HT-29 (cell line): ENCODE measurements around the gene HRH2. TPM values are rescaled to one million over a fixed set of nuclear protein-coding genes. Genes with fewer than 3 reads are reported as not detected.

Experiments used
- DNase-seq: peaks from one replicate; pipeline ENCODE4 v3.0.0-alpha.2; 2015; ENCODE audit warnings: low spot score
- total RNA-seq: library from RNA; depleted of rRNA; stranded (reverse); fragments of >200 nt; shearing (Covaris generic); gene quantifications from 2 replicates; pipeline ENCODE4 v1.2.3, GENCODE V29; 2014

The HRH2 gene
- total RNA-seq, 1 experiment from 2014 or later = not detected

DNA sequence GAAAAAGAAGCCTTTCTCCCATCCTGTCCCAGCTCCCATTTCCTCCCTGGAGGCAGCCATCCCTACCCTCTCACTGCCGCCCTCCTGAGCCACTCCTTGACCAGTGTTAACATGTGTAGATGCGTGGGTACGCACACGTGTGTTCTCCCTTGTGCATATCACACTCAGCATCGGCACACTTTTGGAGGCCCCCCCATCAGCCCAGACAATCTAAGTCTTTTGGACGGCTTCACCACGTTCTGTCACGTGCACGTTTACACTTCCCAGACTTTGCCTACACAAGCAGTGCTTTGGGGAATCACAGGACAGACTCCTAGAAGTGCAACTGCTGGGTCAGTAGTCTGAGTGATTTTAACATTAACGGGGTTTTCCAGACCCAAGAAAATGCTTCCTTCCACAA, 18.0 kb downstream of the HRH2 start:
- no peak for DNase-seq

DNA sequence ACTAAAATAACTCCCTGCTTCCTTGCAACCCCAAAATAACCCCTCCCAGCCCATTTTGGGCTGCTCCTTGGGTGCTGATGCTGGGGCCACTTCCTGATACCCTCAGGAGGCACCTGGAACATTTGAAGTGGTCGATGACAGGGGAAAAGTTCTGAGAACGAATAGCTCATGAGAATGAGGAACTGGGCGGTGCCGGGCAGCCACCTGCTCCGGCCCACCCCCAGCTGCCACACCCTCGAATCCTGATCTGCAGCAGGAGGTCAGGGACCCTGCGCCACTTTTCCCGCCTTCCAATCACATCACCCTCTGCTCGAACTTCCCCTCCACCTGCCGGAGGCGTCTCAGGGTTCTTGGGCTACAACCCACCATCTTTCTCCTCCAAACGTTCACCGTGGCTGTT, 19.7 kb downstream of the HRH2 start:
- DNase-seq = no peak

DNA sequence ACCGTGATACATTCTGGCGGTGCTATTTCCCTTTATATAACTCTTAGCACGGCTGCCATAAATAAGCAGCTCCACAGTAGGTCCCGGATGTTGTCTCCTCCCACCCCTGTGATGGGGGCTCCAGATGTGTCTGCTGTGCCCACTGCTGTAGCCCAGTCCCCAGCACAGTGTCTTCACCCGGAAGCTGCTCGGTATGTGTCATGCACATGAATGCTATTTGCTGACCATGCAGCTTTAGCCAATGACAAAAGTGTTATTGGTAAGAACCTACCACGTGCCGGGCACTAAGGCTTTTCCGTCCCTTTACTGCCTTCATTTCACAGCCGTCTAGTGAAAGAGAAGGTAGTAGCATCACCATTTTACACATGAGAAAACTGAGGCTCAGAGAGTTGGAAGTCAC, 20.2 kb downstream of the HRH2 start:
- DNase-seq = no peak

- DNase-seq = no peak
These were observed 21.5 kb downstream of the HRH2 start for GRCh38 chr5:175679411-175679810.

DNA sequence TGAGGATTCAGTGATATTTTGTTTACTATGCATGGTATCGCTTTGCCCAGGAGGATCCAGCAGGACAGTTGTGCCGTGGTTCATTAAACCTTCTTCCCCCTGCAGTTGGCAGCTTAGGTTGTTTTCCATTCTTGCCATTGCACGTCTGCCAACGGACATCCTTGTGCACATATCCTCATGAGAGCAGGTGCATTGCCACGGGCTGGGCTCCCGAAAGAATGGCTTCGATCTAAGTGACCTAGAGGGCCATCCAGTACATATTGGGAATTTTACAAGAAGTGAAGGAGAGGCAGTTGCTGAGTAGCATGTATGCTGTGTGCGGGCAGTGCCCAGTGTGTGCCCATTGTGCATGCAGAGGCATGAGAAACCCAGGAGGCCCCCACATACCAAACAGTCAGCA, 22.1 kb downstream of the HRH2 start:
- DNase-seq = no peak

- no peak for DNase-seq
These were observed 22.6 kb downstream of the HRH2 start for GRCh38 chr5:175680463-175680862.

- DNase-seq = no peak
These were observed 23.4 kb downstream of the HRH2 start for GRCh38 chr5:175681045-175681967.

GRCh38 chr5:175681968-175682340, 24.1 kb downstream of the HRH2 start:
- no peak for DNase-seq

DNA sequence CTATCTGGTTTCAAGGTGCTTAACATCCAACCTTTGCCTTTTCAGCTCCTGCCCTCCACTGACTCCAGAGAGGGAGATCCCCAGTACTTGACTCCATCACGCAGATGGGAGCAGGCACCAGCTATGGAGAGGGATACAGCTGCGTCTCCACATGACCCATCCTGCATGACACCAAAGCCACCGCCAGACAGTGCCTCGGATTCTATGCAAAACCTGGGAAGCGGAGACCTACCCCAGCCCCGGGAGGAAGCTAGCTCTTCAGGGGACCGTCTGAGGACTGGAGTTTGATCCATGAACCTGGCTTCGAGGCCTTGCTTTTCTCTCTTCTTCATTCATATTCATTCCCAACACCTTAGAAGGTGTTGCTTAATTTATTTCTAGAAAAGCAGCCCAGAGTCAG, 24.8 kb downstream of the HRH2 start:
- no peak for DNase-seq

DNA sequence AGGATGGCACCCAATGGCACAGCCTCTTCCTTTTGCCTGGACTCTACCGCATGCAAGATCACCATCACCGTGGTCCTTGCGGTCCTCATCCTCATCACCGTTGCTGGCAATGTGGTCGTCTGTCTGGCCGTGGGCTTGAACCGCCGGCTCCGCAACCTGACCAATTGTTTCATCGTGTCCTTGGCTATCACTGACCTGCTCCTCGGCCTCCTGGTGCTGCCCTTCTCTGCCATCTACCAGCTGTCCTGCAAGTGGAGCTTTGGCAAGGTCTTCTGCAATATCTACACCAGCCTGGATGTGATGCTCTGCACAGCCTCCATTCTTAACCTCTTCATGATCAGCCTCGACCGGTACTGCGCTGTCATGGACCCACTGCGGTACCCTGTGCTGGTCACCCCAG, 25.4 kb downstream of the HRH2 start:
- no peak for DNase-seq

GRCh38 chr5:175683921-175684320, 26.1 kb downstream of the HRH2 start:
- no peak for DNase-seq

GRCh38 chr5:175684931-175685330, 27.1 kb downstream of the HRH2 start:
- DNase-seq = no peak

DNA sequence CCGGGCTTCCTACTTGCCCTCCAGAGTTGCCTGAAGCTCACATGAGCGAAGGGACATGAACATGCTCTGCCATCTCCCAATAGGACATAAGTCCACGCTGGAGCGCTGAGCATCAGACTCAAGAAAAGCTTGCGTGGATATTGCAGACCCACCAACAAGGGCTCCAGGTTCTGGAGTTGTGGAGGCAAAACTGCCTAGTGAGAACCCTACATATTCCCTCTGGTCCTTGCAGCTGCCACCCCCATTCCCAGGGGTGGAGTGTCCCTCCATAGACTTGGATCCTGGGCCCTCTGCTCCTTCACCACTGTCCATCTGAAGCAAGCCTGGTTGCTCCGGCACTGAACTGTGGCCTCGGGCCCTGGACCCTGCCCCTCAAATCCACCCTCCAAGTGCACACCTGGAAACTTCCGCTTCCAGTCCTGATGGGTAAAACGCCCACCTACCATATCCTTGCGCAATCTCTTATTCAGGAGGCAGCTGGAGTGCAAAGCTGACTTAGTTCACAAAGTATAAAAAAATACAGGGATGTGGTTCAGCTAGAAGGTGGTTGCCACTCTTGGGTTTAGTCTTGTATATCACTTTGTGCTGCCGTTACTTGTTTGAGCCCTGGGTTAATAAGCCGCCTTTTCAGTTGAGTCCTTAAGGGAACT, 28.0 kb downstream of the HRH2 start:
- no peak for DNase-seq

GRCh38 chr5:175686396-175686795, 28.5 kb downstream of the HRH2 start:
- DNase-seq = no peak

GRCh38 chr5:175686826-175687225, 29.0 kb downstream of the HRH2 start:
- DNase-seq = no peak

GRCh38 chr5:175687231-175687701, 29.4 kb downstream of the HRH2 start:
- no peak for DNase-seq

GRCh38 chr5:175688352-175689146, 30.7 kb downstream of the HRH2 start:
- no peak for DNase-seq

DNA sequence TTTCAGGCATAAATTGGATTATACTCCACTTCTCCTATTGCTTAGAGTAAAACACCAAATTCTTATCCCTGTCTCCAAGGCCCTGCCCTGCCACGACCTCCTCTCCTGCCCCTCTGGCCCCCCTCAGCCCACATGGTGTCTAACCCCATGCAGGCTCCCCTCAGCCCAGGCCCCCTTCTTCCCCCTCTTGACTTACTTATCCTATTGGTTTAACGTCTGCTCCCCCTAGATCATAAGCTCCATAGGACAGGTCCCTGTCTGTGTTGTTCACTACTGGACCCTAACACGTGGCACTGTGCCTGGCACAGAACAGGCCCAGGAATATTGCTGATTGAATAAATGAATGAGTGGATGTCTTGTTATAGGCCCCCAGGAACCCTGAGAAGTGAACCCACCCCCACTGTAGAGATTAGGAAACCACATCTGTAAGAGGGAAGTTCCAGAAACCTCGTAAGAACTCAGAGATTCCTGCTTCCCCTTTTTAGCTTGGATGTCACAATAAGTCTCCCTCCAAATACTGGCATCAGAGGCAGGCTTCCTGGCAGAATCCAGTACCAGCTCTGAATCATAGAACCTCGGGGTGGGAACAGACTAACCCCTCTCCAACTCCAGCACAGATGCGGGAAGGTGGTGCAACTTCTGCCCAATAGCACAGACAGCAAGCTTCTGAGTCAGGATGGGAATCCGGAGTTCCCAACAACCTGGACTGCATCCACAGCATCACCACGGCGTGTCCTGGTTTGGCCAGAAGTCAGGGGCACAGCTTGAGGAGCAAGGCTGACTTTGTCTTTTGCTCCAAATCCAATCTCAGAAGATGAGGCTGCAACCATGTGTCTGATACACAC, 31.5 kb downstream of the HRH2 start:
- DNase-seq = no peak

- no peak for DNase-seq
These were observed 32.2 kb downstream of the HRH2 start for GRCh38 chr5:175690025-175690424.

- no peak for DNase-seq
These were observed 32.7 kb downstream of the HRH2 start for GRCh38 chr5:175690586-175690985.

DNA sequence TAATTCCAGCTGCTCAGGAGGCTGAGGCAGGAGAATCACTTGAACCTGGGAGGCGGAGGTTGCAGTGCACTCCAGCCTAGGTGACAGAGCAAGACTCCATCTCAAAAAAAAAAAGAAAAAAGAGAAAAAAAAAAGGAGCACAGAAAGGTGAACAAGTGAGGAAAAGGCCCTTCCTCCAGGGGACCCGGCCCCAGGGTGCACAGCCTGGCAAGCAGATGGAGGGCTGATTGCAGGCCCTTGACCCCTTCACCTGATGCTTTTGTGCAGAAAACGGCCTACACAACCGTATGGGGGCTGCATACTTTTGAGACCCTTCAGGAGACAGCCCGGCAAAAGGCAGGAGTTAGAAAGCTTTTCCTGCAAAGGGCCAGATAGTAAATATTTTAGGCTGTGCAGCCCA, 33.9 kb downstream of the HRH2 start:
- no peak for DNase-seq
